Fibroblast of upper back skin (primary cell): Measurements from ENCODE around the gene KCNJ2.

Experiments
- DNase-seq: peaks from one replicate; pipeline ENCODE4 v3.0.0-alpha.2; 2013

The KCNJ2 gene

DNA sequence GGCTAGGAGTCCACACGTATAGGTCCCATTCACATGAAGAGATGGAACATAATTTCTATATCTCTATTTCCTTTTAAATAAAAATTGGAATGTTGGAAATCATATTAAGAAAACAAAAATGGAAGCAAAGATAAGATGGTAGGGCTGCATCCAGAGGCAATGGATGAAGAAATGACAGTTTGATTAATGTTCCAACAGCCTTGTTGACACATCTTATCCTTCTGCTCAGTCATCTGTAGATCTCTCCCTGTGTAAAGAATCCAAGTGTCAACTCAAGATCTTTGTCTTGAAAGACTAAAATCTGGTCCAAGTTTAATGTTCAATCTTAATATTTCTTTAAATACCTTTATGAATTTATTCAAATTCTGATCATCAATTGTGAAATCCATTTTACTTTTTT, 7.8 kb upstream of the KCNJ2 start:
- no peak for DNase-seq

DNA sequence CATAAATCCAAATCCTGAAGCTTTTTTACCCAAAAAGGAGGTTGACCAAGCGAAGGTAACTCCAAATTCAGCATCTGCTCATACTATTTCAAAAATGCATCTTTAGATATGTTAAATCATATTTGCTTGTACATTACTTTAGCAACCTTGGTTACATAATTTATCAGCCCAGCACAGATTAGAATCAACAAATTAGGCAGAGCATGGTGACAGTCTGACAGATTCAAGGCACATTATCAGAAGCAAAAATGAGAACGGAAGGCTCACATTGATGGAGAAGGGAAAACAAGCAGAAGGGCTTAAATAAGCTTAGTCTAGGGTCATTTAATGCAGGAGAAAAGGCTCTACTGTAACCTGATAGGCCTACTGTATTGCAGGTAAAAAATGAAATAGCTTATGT, 3.9 kb upstream of the KCNJ2 start:
- DNase-seq, result no peak

DNA sequence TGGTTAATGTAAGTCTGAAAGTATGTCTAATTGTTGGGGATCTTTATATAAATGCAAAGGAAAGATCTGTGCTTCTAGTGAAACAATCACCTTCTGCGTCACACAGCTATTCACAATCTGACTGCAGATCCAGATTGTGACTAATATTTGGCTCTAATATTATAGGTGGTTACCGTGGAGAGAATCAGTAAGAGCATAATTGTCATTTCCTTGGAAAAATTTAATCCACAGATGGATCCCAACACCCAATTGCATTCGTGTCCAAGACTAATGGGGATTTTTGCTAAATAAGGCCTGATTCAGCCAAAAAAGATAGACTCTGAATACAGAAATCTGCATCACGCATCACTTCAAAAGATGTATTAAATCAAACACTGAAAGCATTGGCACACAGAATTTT, 2.7 kb upstream of the KCNJ2 start:
- DNase-seq, result no peak

DNA sequence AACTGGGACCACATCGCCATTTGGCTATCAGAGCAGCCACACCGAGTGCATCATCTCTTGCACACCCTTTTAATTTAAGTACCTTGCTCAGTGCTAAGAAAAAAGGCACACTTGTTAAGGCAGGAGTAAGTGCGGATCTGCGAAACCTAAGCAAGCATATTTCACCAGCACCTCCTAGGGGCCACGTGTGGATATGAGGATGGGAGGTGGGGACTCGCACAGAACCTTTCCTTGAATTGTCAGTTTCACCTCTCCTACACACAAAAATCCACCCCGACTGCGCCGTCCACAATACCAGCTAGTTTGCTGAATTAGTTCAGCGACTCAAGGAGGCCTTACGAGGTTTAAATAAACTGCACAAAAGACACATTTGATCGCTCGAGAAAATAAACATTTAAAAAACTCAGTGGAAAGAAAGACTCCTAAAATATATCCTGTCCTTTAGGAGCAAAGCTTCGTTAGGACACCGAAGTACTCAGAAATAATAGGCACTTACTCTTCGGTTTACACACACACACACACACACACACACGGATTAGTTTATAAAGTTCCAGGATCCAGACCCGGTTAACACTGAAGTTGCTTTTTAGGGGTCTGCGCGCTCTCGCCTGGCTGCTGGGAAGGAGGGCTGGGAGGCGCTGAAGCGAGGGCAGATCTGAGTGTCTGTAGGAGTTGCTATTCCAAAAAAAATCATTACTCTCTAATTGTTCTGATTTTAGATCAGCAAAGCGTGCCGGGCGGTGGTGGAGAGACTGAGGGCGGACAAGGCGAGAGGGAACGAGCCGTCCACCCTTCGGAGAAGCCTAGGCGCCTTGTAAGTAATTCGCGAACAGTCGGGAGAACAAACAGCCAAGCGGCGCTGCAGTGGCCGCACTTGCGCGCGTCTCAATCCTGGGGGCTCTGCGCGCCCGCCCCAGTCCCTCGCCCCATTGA, 1.0 kb upstream of the KCNJ2 start:
- peak; percentile 54 for DNase-seq

DNA sequence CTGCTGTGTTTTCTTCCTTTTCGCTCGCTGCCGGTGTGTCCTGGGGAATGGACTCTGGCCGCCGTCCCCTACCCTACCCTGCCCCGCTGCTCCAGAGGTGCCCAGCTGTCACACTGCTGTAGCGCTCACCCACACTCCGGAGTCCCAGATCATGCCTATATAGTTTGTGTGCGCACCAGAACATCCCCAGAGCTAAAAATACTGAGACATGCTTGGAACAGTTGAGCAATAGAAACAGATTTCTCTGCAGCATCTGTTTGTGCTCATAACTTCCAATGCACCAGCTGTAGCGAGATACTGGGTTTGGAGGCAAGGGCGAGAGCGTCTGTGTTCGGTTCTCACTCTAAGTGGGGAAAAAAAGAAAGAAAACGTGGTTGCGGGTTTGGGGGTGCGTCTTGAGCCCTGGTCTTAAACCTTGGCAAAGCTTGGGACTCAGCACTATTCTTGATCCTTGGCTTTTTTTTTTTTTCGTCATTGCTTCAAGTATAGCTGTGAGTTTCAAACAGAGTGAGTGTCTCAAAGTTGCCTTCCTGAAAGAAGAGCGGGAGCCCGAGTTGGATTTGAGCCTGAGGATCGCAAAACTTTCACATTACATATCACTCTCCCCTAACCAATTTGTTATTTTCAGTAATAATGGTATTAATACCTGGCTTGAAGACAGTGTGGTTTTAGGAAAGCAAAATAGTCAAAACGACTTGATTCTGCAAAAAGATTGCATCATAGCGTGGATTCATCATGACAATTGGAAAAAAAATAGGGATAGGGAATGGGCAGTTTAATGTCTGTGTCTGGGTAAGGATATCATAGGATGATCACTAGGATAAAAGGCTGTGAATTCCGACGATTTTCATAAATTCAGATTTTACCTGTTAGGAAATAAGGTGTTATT, 621 bp downstream of the KCNJ2 start:
- peak; percentile 24 for DNase-seq

DNA sequence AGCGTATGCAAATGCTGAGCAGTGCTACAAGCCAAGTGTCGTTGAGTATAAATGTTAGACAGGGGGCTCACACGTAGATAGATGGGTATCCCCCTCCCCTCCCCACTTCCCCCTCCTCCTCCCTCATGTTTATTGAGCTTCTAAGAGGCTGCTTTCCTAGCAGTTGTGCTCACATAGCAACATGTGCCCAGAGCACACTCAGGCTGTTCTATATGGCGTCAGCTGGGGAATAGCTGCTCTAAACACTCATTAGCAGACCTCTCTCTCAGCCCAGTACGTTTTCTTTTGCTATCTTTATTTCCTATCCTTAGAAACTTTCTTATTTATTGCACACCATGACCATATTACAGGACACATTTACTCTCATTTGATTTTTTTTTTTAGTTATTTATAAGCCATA, 1.8 kb downstream of the KCNJ2 start:
- DNase-seq, result no peak

DNA sequence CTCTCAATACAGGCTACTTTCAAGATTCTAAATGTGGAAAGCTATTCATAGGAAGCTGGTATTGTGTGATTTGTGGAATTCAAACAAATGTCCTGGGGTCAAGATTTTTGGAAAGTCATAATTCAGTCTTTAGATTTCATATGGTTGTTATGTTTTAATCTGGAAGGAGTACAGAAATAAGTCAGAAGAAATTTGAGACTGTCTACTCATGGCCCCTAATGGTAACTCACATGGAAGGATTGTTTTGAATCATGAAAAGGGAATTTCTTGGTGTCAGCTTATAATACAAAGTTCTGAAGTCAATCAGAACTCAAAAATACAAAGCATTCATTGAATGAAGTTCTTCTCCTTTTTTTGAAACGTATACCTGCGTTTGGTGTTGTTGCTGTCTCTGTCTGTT, 3.1 kb downstream of the KCNJ2 start:
- peak; percentile 29 for DNase-seq

DNA sequence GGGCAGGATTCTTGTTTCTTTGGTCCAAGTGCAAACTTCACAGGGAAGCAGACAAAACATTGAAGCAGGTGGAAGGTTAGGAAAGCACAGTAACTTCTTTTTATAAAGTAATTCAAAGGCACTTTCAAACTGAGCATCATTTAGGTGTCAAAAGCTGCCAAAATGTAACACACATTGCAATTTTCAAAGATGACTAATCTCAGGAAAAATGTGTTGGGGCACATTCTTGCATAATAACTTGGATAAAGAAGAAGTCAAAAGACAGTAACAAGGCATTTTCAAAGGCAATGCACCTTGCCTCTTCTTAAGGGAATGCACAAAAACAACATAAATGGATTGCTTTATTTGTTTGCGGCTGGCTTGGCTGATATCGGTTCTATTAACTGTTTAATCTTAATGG, 3.6 kb downstream of the KCNJ2 start:
- peak; percentile 36 for DNase-seq

DNA sequence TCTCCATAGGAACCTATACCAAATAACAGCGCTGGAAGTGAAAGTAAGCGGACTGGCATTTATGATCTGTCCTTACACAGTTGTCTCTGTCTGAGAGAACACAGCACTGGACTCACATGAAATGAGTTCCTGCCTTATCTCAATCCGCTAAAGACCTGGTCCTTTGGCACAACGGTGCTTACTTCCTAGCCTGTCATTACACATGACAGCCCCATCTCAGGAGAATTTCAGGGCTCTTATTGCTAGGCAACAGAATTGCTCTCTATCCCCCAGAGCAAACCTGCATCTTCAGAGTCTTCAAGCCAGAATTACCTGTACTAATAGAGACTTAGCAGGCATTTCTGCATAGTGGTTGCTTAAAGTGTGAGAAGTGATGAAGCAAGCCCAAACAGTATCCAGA, 4.3 kb downstream of the KCNJ2 start:
- no peak for DNase-seq

DNA sequence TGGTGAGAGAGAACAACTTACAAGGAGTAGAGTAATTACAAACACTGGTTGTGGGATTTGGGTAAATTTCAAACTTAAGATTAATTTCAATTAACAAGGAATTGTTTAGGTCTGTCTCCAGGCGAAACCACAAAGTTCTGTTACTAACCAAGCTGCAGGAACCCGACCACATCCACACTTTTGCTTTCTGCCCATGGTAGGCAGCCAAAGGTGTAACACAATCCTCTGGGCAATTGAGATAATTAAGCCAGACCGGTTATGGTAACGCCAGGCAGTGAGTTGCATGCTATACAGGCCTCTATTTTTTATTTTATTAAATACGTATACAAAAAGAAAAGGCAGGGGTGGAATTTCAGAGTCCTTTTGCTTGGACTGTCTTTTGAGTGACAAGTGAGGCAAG, 12.0 kb downstream of the KCNJ2 start:
- no peak for DNase-seq

DNA sequence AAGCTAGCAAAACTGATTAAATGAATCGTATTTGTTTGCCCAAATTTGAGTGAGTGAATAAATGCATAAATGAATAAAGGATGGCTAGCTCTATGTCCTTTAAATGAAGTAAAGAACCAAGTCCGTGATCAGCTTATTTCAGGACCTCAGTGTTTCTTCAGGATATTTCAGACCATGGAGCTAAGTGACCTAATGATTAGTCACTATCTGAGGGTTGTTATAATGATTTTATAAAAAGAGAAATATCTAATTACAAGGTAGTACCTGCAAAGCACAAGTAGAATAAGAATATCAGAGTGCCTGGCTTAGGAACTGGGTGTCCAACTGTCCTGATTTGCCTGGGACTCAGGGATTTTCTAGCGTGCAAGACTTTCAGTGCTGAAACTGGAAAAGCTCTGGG, 12.5 kb downstream of the KCNJ2 start:
- DNase-seq, result no peak

DNA sequence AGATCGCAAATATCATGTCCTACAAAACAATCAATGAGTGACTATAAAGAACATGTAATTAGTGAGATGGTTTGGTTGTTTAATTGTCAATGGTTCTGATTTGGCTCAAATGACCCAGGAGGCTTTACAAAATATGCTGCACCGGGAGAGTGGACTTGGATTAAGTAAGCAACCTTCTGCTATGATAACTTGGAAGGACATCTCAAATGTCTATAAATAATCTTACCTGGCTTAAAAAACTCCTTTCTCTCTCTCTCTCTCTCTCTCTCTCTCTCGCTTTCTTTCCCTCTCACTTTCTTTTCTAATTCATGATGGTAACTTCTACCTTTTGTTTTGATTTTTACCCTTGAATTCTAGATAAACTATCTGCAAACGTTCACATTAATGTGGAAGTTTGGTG, 14.2 kb downstream of the KCNJ2 start:
- no peak for DNase-seq

DNA sequence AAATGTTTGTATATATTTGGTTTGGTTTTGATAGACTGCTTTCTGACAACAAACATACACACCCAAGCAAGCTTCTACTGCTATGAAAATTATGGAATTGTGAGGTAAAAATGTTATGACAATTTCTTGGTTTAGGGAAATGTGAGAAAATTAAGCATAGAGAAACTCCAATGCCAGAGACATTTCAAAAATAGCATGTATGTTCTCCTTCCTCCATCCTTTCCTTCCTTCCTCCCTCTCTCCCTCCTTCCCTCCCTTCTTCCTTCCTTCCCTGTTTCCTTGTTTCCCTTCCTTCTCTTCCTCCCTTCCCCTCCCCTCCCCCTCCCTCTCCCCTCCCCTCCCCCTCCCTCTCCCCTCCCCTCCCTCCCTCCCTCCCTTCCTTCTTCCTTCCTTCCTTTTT, 14.9 kb downstream of the KCNJ2 start:
- no peak for DNase-seq

DNA sequence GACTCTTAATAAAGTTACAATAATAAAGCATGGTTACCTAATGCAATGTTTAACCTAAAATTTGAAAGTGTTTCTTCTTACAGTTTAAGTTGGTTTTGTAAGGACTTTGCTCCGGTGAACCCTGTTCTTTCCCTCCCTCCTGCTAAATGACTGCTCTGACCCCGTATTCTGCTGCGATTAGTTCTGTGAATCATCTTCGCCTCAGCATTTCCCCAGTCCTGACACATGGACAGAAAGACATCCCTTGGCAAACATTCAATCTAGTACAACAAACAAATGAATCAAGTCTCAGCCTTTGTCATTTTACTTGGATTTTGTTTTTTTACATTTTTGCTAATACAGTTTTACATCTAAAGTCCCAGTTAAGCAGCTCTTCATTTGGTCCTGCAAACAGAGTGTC, 15.4 kb downstream of the KCNJ2 start:
- DNase-seq, result peak; percentile 72

DNA sequence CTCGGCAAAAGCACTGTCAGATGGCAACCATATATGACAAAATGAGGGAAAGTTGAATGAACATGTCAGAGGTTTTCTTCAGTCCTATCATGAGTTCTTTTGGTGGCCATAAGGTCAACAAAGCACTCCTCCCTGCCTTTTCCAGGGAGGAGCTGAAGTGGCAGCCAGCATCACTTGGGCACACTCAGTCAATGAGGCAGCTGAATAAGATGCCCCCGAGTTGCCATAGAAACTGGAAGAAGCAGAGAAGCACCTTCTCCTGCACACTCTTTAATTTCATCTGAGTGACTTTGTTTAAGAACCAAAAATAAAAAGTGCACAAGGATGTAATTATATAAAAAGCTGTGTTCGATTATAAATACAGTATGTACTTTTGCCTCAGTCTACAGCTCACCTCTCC, 16.0 kb downstream of the KCNJ2 start:
- DNase-seq, result no peak

DNA sequence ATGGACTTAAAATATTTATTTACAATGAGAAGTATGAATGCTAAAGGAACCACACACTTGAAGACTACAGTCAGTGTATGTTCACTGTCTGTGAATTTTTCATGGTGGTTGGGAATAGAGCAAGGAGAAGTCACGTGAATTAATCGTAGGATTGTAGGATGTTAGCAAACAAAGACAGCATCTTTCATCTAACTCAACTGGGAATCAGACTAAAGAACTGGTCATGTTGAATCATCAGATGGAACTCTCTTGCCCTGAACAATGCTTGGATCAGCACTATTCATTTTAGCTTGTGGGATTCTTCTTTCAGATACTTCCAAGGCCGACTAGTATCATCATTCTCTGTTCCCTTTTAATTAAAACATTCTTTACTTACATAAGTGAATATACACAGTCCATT, 18.1 kb downstream of the KCNJ2 start:
- peak; percentile 73 for DNase-seq

DNA sequence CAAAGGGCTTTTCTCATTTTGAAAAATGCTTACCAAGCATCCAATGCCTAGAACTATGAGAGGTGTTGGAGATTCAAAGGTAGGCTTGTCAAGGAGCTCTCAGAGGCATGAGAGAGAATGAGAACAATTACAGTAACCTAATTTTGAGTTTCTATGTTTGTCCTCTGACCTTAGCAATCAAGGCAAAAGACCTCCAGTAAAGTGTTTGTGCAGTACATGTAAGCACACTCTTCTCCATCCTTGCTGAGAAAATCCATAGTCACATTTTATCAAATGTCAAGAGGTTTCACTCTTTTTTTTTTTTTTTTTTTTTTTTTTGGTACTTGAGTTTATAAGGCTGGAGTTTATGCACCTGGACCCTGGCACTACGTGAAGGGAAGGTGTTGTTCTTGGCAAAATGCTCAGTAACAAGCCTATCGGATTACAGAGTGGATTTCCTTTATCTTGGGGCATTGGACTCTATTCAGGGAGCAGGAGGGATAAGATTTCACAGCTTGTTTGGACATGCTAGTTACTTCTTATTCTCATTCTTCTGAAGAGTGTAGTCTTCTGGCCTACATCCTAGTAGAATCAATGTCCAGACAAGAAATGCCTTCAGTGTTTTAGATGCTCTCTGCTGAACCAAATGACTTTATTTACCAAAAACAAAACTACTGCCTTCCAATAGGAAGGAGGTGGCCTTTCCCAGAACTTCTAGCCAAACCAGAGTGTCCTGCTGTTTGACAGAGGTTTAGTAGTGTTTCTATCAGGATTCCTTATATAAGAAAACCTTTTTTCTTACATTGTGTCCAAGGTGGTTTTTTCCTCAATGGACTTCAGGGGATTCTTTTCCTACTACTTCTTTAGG, 21.9 kb downstream of the KCNJ2 start:
- no peak for DNase-seq

DNA sequence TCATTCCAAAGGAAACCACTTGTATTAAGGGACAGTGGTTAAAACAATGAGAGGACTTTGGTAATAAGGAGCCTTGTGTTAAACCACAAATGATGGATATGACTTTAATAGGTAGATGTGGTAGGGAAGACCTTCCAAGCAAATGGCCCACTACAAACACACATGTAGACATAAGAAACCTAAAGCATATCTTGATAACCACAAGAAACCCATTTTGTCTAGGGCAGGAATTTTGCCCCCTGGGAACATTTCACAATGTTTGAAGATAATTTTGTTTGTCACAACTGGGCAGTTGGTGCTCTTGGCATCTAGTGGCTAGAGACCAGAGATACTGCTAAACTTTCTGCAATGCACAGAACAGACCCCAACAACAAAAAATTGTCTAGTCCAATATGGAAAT, 25.8 kb downstream of the KCNJ2 start:
- DNase-seq, result no peak

DNA sequence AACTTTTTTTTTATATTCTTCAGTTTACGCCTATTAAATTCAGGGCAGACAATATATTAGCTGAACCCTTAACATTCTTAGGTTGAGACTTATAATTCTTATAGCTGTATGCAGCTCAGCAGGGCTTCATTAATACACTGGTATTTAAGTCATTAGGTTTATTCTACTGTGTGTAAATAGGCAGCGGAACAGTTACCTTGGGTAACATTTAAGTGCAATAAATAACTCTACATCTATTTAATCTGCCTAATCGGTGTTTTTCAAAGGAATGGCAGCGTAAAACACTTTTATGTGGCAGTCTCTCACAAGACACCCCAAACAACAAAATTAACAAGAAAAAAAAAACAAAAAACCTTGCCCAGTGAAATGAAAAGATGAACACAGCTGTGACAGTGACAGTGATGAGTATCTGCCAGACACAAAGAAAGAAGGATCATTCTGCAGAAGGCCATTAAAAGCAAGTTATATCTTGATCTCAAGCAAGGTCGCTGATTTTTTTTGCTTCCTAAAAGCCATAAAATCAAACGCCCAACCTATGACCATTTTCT, 32.6 kb downstream of the KCNJ2 start:
- no peak for DNase-seq

DNA sequence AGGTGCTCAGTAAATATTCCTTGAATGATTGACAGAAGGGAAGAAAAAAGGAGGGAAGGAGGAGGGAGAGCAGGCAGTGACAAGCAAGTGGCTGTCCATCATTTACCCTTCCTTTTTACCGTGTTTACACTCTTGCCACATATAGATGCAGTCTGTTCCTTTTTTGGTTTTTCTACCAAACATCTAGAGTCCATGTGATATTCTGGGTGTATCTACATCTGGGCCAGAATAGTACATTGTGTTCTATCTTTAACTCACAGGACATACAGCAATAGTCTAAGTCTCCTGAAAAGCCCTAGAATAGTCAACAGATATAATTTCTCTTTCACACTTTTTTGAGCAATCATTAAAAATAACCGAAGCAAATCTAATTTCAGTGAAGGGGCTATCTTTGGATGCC, 33.5 kb downstream of the KCNJ2 start:
- DNase-seq, result no peak

DNA sequence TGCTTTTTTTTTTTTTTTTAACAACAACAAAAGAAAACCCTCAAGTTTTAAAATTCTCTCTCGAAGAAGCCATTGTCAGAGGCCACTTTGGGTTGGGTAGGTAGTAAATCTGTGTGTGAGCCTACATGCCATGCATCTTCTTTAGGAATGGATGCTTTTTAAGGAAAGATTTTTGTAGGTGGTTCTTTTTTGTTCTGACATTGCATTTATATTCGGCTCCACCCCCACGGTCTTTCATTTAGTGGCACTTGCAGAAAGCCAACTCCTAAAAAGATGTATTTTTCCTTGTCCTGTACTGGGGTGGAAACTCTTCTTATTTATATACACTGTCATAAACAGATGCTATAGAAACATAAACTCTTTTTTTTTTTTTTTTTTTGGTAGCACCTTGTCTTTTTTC, 35.1 kb downstream of the KCNJ2 start:
- DNase-seq, result no peak

DNA sequence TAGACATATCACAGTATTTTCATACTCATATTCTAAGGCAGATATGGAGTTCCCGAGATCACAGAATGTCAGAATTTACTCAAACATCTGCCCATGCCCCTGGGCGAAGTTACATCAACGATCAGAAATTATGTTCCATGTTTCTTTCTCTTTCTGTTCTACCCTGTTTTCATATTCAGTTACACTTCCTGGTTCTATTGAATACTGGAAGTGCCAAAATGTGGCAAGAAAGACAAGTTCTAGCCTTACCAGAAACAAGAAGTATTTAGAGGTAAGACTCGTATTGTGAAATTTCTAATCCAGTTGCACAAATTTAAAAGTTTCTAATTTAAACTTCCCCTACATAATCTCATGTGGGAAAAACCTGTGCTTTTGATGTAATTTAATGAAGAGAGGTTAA, 36.1 kb downstream of the KCNJ2 start:
- DNase-seq, result no peak
